Transverse colon (tissue), 4 donors: ENCODE data around the gene EGF.

ENCODE experiments used
- EP300 ChIP-seq: sonication (generic); formaldehyde crosslinking; IDR thresholded peaks from one replicate; pipeline ENCODE4 v1.6.1; 2017; ENCODE audit warnings: antibody characterized with exemption, low read depth
- POLR2A ChIP-seq: fragments of 450-650 bp; IDR thresholded peaks from one replicate; pipeline ENCODE4 v1.6.1; 2016; ENCODE audit warnings: antibody characterized with exemption, mild to moderate bottlenecking, moderate library complexity
- POLR2AphosphoS5 ChIP-seq, 3 donors: sonication (generic); formaldehyde crosslinking; IDR thresholded peaks; one replicate each; pipeline ENCODE4 v1.6.1; 2016; ENCODE audit warnings: antibody characterized with exemption in 3 of 3
- TF ChIP-seq, protein P1 (sequence below), 5 experiments: fragments of 200-600 bp in 3 of 5; fragments of 450-650 bp in 2 of 5; sonication (generic) in 3 of 5; IDR thresholded peaks; 1 replicate in 2 of 5; 2 replicates in 3 of 5; pipeline ENCODE4 v1.5.1; 2016 to 2017; ENCODE audit warnings: antibody characterized with exemption in 5 of 5, inconsistent platforms in 3 of 5, mild to moderate bottlenecking in 2 of 5, moderate library complexity in 1 of 5

DNA sequence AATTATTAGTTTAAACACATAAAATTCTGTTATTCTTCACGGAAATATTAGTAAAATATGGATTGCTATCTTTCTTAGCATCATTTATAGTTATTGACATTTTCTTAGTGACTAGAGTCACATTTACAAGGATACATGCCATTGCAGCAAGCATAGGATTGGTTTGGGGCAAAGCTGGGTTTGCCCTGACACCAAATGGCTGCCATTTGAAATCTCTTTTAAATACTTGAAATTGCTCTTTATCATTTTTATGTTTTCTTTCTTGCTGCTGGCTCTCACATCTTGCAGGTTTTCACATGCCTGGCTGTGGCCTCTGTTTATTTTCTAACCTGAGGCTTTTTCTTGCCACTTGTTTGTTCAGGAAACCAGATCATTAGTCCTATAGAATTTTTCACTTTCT, 39.9 kb downstream of the EGF start:
- TF ChIP-seq POLR2A = no peak
- TF ChIP-seq, protein P1, sequence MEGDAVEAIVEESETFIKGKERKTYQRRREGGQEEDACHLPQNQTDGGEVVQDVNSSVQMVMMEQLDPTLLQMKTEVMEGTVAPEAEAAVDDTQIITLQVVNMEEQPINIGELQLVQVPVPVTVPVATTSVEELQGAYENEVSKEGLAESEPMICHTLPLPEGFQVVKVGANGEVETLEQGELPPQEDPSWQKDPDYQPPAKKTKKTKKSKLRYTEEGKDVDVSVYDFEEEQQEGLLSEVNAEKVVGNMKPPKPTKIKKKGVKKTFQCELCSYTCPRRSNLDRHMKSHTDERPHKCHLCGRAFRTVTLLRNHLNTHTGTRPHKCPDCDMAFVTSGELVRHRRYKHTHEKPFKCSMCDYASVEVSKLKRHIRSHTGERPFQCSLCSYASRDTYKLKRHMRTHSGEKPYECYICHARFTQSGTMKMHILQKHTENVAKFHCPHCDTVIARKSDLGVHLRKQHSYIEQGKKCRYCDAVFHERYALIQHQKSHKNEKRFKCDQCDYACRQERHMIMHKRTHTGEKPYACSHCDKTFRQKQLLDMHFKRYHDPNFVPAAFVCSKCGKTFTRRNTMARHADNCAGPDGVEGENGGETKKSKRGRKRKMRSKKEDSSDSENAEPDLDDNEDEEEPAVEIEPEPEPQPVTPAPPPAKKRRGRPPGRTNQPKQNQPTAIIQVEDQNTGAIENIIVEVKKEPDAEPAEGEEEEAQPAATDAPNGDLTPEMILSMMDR (IDR thresholded peaks at IDR 0.05) = no peak
- no peak for TF ChIP-seq POLR2AphosphoS5 (IDR thresholded peaks at IDR 0.05)
- TF ChIP-seq EP300 = no peak
